A673 (cell line): Measurements from ENCODE around the gene RHOB. TPM values are rescaled to one million over a fixed set of nuclear protein-coding genes. Genes with fewer than 3 reads are reported as not detected.
"Not testable (repeated sequence)": the region's sequence is repeated elsewhere in the genome, so short reads cannot be mapped to it uniquely, and the experiment has no call there.

Experiments
- BruUV-seq: library from RNA; stranded (reverse); fragments of 400-500 nt; replicated peaks from 2 replicates; lab custom pipeline; 2021; lab: Mats Ljungman, UMichigan
- CTCF ChIA-PET: fragments of 300-600 bp; sonication (Branson Sonifier 250); formaldehyde crosslinking; loops from one replicate; lab custom pipeline; 2022; ENCODE audit warnings: antibody characterized with exemption; lab: Charles Lee
- POLR2A ChIA-PET: fragments of 300-600 bp; sonication (Branson Sonifier 250); formaldehyde crosslinking; loops from one replicate; lab custom pipeline; 2022; ENCODE audit warnings: antibody characterized with exemption; ENCODE audit not compliant: low non-redundant PET; lab: Charles Lee
- DNase-seq: peaks from one replicate; pipeline ENCODE4 v3.0.0-alpha.2; 2015; ENCODE audit warnings: low spot score
- H3K27ac ChIP-seq: fragments of 200-600 bp; sonication (generic); 2 replicates; pipeline ENCODE4 v1.5.1; 2016; ENCODE audit warnings: mixed run types, low read depth, mild to moderate bottlenecking, mixed read lengths, antibody characterized with exemption, low read length; ENCODE audit not compliant: poor library complexity, severe bottlenecking
- H3K27me3 ChIP-seq: fragments of 200-600 bp; sonication (generic); replicated peaks from 2 replicates; pipeline ENCODE4 v1.6.1; 2017; ENCODE audit warnings: mixed run types, low read depth, mild to moderate bottlenecking, mixed read lengths, antibody characterized with exemption, low read length; ENCODE audit not compliant: insufficient read depth, poor library complexity
- H3K36me3 ChIP-seq: fragments of 200-600 bp; sonication (generic); 2 replicates; pipeline ENCODE4 v1.6.1; 2016; ENCODE audit warnings: mixed run types, mild to moderate bottlenecking, mixed read lengths, antibody characterized with exemption, low read length; ENCODE audit not compliant: insufficient read depth, poor library complexity, severe bottlenecking
- H3K4me1 ChIP-seq: fragments of 200-600 bp; sonication (generic); 2 replicates; pipeline ENCODE4 v1.6.1; 2017; ENCODE audit warnings: mixed run types, mild to moderate bottlenecking, mixed read lengths, antibody characterized with exemption, low read length; ENCODE audit not compliant: insufficient read depth, poor library complexity, severe bottlenecking
- H3K4me3 ChIP-seq: fragments of 200-600 bp; sonication (generic); 2 replicates; pipeline ENCODE4 v1.5.1; 2016; ENCODE audit warnings: low read depth, mixed run types, mild to moderate bottlenecking, mixed read lengths, low read length; ENCODE audit not compliant: poor library complexity, severe bottlenecking
- H3K9me3 ChIP-seq: fragments of 200-600 bp; sonication (generic); 2 replicates; pipeline ENCODE4 v1.6.1; 2016; ENCODE audit warnings: mixed run types, low read depth, mild to moderate bottlenecking, mixed read lengths, antibody characterized with exemption, low read length; ENCODE audit not compliant: poor library complexity, severe bottlenecking
- EZH2 ChIP-seq: fragments of 200-600 bp; sonication (generic); IDR thresholded peaks from 2 replicates; pipeline ENCODE4 v1.6.1; 2017; ENCODE audit warnings: borderline replicate concordance, low read depth, mild to moderate bottlenecking, mixed read lengths, antibody characterized with exemption, low read length; ENCODE audit not compliant: poor library complexity, severe bottlenecking
- intact Hi-C: fragments of 100-400 bp; cut with micrococcal nuclease; formaldehyde crosslinking; loops from one replicate; pipeline ENCODE4 v1.10.0; 2022; ENCODE audit not compliant: unreplicated experiment
- total RNA-seq: library from RNA; stranded (reverse); gene quantifications from 2 replicates; pipeline ENCODE4 v1.2.3, GENCODE V29; 2021
- TF ChIP-seq, protein P1 (sequence below): fragments of 300-800, 200-600 bp; sonication (generic); conservative IDR thresholded peaks from 2 replicates; pipeline ENCODE4 v1.5.1; 2017; ENCODE audit warnings: low read depth, mild to moderate bottlenecking, antibody characterized with exemption, low read length, moderate library complexity, mixed read lengths

The RHOB gene
- total RNA-seq, 1 experiment from 2014 or later = 31.5 TPM

DNA sequence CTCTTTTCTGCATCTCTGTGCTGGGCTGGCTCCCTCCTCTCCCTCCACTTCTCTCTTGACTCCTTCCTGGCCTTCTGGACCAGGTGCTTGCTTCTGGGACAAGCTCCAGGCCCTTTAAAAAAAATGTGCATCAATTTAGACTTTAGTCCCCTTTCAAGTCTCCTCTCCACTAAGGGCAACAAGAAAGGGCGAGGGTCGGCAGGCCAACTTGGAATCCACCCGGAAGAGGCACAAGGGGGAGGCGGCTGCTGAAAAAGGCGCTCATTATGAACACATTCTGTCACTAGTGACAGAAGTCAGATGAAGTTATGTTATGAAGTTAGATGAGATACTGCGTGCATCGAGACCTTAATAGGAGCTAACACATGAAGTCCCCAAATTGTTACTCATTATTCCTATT lies 13.6 kb upstream of the RHOB start:
- H3K36me3 ChIP-seq = no peaks in the 10 kb centered on the region
- no peak overlapping the region for H3K4me3 ChIP-seq
- no peak for TF ChIP-seq EZH2
- TF ChIP-seq, protein P1, sequence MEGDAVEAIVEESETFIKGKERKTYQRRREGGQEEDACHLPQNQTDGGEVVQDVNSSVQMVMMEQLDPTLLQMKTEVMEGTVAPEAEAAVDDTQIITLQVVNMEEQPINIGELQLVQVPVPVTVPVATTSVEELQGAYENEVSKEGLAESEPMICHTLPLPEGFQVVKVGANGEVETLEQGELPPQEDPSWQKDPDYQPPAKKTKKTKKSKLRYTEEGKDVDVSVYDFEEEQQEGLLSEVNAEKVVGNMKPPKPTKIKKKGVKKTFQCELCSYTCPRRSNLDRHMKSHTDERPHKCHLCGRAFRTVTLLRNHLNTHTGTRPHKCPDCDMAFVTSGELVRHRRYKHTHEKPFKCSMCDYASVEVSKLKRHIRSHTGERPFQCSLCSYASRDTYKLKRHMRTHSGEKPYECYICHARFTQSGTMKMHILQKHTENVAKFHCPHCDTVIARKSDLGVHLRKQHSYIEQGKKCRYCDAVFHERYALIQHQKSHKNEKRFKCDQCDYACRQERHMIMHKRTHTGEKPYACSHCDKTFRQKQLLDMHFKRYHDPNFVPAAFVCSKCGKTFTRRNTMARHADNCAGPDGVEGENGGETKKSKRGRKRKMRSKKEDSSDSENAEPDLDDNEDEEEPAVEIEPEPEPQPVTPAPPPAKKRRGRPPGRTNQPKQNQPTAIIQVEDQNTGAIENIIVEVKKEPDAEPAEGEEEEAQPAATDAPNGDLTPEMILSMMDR = no peak
- H3K9me3 ChIP-seq = no peaks in the 10 kb centered on the region
- DNase-seq = no peak
- CTCF ChIA-PET = no interaction called here
- intact Hi-C loops = no loop called here
- no peak overlapping the region for H3K27ac ChIP-seq
- no peaks in the 10 kb centered on the region for H3K4me1 ChIP-seq
- BruUV-seq = no TSS peak
- no peaks in the 10 kb centered on the region for H3K27me3 ChIP-seq
- POLR2A ChIA-PET = no interaction called here

GRCh38 chr2:20433946-20434553 lies 12.8 kb upstream of the RHOB start:
- BruUV-seq = no TSS peak
- ChIA-PET POLR2A (no interaction called here), CTCF (no interaction called here)
- no peaks in the 10 kb centered on the region for H3K36me3 ChIP-seq
- H3K9me3 ChIP-seq = no peaks in the 10 kb centered on the region
- no peak for TF ChIP-seq EZH2
- TF ChIP-seq, protein P1 = no peak
- no peak for DNase-seq
- intact Hi-C loops = no loop called here
- H3K27me3 ChIP-seq = no peaks in the 10 kb centered on the region
- H3K4me3 ChIP-seq = no peak overlapping the region
- no peaks in the 10 kb centered on the region for H3K4me1 ChIP-seq
- no peak overlapping the region for H3K27ac ChIP-seq

- no peak for DNase-seq
- POLR2A ChIA-PET = no interaction called here
- no peaks in the 10 kb centered on the region for H3K4me1 ChIP-seq
- no peaks in the 10 kb centered on the region for H3K9me3 ChIP-seq
- CTCF ChIA-PET = no interaction called here
- no peak overlapping the region for H3K4me3 ChIP-seq
- no peaks in the 10 kb centered on the region for H3K36me3 ChIP-seq
- no peak overlapping the region for H3K27ac ChIP-seq
- intact Hi-C loops = no loop called here
- BruUV-seq = no TSS peak
- H3K27me3 ChIP-seq = no peaks in the 10 kb centered on the region
- TF ChIP-seq EZH2 = no peak
- TF ChIP-seq, protein P1 = no peak
These were observed 12.1 kb upstream of the RHOB start for GRCh38 chr2:20434588-20435294.

- H3K4me3 ChIP-seq, CTCF ChIA-PET, DNase-seq, H3K36me3 ChIP-seq, H3K27ac ChIP-seq, H3K27me3 ChIP-seq, BruUV-seq, H3K9me3 ChIP-seq, H3K4me1 ChIP-seq, POLR2A ChIA-PET, intact Hi-C loops: not testable (repeated sequence)
These were observed 11.4 kb upstream of the RHOB start for GRCh38 chr2:20435456-20435855.
